PC-9 (cell line): ENCODE results near the gene SIGLEC9.

Source experiments
- CTCF ChIP-seq: fragments of 200-600 bp; sonication (generic); conservative IDR thresholded peaks from 2 replicates; pipeline ENCODE4 v1.6.1; 2017; ENCODE audit warnings: mixed run types, antibody characterized with exemption, mild to moderate bottlenecking, moderate library complexity
- EZH2 ChIP-seq: fragments of 200-600 bp; sonication (generic); IDR thresholded peaks from 2 replicates; pipeline ENCODE4 v1.8.0; 2017; ENCODE audit warnings: antibody characterized with exemption, low read depth

- TF ChIP-seq CTCF (no peak), EZH2 (no peak)
Measured at GRCh38 chr19:51082611-51083010, 42.1 kb upstream of the SIGLEC9 start, which contains the start of gene KLK14.
